WI38 (cell line): ENCODE data around the gene PARG.

Experiments used
- H3K4me3 ChIP-seq: 2 replicates; pipeline ENCODE4 v1.5.1; 2011; ENCODE audit warnings: low read depth, mild to moderate bottlenecking, control low read depth, low read length
- TF ChIP-seq, protein P1 (sequence below): IDR thresholded peaks from 2 replicates; pipeline ENCODE4 v1.5.1; 2012; ENCODE audit warnings: low read depth, mild to moderate bottlenecking, control low read depth, low read length

PARG gene

DNA sequence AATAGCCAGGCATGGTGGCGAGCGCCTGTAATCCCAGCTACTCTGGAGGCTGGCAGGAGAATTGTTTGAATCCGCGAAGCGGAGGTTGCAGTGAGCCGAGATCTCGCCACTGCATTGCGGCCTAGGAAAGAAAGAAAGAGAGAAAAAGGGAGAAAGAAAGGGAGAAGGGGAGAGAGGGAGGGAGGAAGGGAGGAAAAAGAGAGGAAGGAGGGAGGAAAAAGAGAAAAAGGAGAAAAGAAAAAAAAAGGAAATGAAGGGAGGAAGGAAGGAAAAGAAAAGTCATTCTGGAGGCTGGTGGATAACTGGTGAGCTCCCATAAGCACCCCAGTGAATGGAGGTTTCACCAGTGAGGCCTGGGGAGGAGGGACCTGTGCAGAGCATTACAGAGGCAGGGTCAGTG lies 172.1 kb downstream of the PARG start:
- no peak overlapping the region for H3K4me3 ChIP-seq
- TF ChIP-seq, protein P1, sequence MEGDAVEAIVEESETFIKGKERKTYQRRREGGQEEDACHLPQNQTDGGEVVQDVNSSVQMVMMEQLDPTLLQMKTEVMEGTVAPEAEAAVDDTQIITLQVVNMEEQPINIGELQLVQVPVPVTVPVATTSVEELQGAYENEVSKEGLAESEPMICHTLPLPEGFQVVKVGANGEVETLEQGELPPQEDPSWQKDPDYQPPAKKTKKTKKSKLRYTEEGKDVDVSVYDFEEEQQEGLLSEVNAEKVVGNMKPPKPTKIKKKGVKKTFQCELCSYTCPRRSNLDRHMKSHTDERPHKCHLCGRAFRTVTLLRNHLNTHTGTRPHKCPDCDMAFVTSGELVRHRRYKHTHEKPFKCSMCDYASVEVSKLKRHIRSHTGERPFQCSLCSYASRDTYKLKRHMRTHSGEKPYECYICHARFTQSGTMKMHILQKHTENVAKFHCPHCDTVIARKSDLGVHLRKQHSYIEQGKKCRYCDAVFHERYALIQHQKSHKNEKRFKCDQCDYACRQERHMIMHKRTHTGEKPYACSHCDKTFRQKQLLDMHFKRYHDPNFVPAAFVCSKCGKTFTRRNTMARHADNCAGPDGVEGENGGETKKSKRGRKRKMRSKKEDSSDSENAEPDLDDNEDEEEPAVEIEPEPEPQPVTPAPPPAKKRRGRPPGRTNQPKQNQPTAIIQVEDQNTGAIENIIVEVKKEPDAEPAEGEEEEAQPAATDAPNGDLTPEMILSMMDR: no peak

DNA sequence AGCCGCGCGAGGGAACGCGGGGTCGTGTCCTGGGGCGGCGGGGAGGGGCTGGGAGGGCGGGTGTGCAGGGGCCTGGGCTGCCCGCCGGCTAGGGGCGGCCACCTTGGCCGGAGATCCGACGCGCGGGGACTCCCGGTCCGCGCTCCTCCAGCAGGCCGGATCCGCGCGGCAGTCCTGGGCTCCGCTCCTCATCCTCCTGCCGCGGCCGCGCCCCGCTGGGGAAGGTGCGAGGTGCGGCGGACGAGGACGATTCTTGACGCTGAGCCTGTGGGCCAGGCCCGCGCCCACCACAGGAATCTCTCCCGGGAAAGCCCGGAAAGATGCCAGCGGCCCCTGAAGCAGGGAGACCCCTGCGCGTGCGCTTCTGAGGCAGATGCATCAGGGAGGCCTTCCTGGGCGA lies 173.1 kb downstream of the PARG start:
- H3K4me3 ChIP-seq: no peak overlapping the region
- TF ChIP-seq, protein P1: no peak

GRCh38 chr10:49768329-49768728 lies 173.5 kb downstream of the PARG start:
- TF ChIP-seq, protein P1: no peak
- no peak overlapping the region for H3K4me3 ChIP-seq
